Breast epithelium (tissue), 3 donors: ENCODE results near the gene CHEK2.

ENCODE experiments used
- CTCF ChIP-seq, 3 donors: fragments of 450-650 bp; IDR thresholded peaks; one replicate each; pipeline ENCODE4 v1.5.1; 2016 to 2017; ENCODE audit warnings: antibody characterized with exemption in 3 of 3, mild to moderate bottlenecking in 3 of 3, moderate library complexity in 3 of 3
- POLR2AphosphoS5 ChIP-seq, 3 donors: sonication (generic); formaldehyde crosslinking; IDR thresholded peaks; one replicate each; pipeline ENCODE4 v1.6.1; 2017; ENCODE audit warnings: antibody characterized with exemption in 3 of 3

GRCh38 chr22:28736301-28737155 lies 5.1 kb downstream of the CHEK2 start:
- TF ChIP-seq CTCF (IDR thresholded peaks at IDR 0.05) (no peak), POLR2AphosphoS5 (IDR thresholded peaks at IDR 0.05) (no peak)
